Measurements from ENCODE around the gene SLC22A23.

GRCh38 chr6:3283241-3283640 is 173.6 kb downstream of the SLC22A23 start:
- TF ChIP-seq ZNF184 (tag by site-specific recombination; IDR thresholded peaks at IDR 0.05), result no peak
- TF ChIP-seq CTCF (tag by site-specific recombination; IDR thresholded peaks at IDR 0.05), result no peak
- no peak for TF ChIP-seq ZEB2 (tag by site-specific recombination; IDR thresholded peaks at IDR 0.05)
- TF ChIP-seq SALL2 (tag by site-specific recombination; IDR thresholded peaks at IDR 0.05; ENCODE audit: borderline replicate concordance), result no peak
- TF ChIP-seq ZNF792 (tag by site-specific recombination; IDR thresholded peaks at IDR 0.05), result no peak
